Ectodermal cell (in vitro differentiated cells): ENCODE data around the gene BCCIP.

Experiments
- H3K27ac ChIP-seq: 2 replicates; pipeline ENCODE4 v1.7.0; 2013; ENCODE audit warnings: mild to moderate bottlenecking, low read depth, low read length; ENCODE audit not compliant: insufficient read depth, poor library complexity, severe bottlenecking
- H3K27me3 ChIP-seq: 2 replicates; pipeline ENCODE4 v1.7.0; 2013; ENCODE audit warnings: mild to moderate bottlenecking, low read length; ENCODE audit not compliant: insufficient read depth, control insufficient read depth, poor library complexity, severe bottlenecking
- H3K36me3 ChIP-seq: one replicate; pipeline ENCODE4 v1.7.0; 2013; ENCODE audit warnings: low read length; ENCODE audit not compliant: control insufficient read depth, insufficient read depth
- H3K4me1 ChIP-seq: one replicate; pipeline ENCODE4 v1.7.0; 2013; ENCODE audit warnings: low read length; ENCODE audit not compliant: control insufficient read depth, insufficient read depth
- H3K4me3 ChIP-seq: 2 replicates; pipeline ENCODE4 v1.7.0; 2013; ENCODE audit warnings: low read depth, low read length, control low read depth; ENCODE audit not compliant: insufficient read depth
- H3K9me3 ChIP-seq: 2 replicates; pipeline ENCODE4 v1.7.0; 2013; ENCODE audit warnings: mild to moderate bottlenecking, low read length, moderate library complexity; ENCODE audit not compliant: control insufficient read depth
- WGBS, 2 experiments: methylation state at CpG; one replicate each; pipeline ENCODE4 v1.1.7; 2013; ENCODE audit warnings: missing lambda C conversion rate in 2 of 2; 5-methylcytosine and 5-hydroxymethylcytosine counted together

BCCIP gene

DNA sequence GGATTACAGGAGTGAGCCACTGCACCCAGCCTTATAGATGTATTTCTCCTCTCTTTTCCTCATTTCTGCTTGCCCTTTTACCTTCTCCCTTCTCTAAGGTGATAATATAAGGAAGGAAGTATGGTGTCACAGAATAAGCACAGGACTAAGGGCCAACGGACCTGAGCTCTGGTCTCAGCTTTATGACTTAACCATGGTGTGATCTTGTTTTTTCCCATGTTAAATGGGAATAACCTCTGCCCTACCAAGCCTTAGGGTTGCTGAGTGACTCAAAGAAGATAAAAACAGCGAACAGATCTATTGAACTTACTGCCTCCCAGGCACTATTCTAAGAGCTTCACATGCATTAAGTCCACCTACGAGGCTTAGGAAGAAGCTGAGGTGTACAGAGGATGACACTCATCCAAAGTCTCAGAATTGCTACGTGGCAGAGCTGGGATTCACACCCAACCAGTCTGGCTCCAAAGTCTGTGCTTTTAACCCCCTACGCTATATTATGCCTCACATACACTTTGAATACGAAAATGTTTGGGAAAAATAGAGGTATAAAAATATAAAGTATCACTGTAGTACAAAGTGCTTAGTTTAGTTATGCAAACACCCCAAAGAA, 5.9 kb upstream of the BCCIP start:
- peaks cover 4% of the 10 kb centered on the region for H3K4me1 ChIP-seq
- 93 to 96% methylated on average over 4 to 5 of the region's 6 CpGs for WGBS, 2 experiments
- peaks cover 9% of the 10 kb centered on the region for H3K36me3 ChIP-seq
- H3K4me3 ChIP-seq: no peak overlapping the region
- H3K9me3 ChIP-seq: no peaks in the 10 kb centered on the region
- no peaks in the 10 kb centered on the region for H3K27me3 ChIP-seq
- no peak overlapping the region for H3K27ac ChIP-seq

GRCh38 chr10:125820701-125821100, 2.6 kb upstream of the BCCIP start:
- WGBS, 2 experiments: 81 to 83% methylated on average over 1 of the region's 1 CpG
- Histone ChIP-seq H3K4me3 (no peak overlapping the region), H3K27ac (no peak overlapping the region), H3K4me1 (peaks cover 11% of the 10 kb centered on the region), H3K9me3 (no peaks in the 10 kb centered on the region), H3K36me3 (peaks cover 1% of the 10 kb centered on the region), H3K27me3 (no peaks in the 10 kb centered on the region)

GRCh38 chr10:125823663-125824251, 411 bp downstream of the BCCIP start:
- Histone ChIP-seq H3K27me3 (no peaks in the 10 kb centered on the region), H3K9me3 (no peaks in the 10 kb centered on the region), H3K4me3 (peak overlapping the region; percentile 98), H3K36me3 (peaks cover 16% of the 10 kb centered on the region), H3K4me1 (peaks cover 11% of the 10 kb centered on the region), H3K27ac (peak overlapping the region; percentile 99)
- 0 to 1% methylated on average over 20 of the region's 20 CpGs for WGBS, 2 experiments

DNA sequence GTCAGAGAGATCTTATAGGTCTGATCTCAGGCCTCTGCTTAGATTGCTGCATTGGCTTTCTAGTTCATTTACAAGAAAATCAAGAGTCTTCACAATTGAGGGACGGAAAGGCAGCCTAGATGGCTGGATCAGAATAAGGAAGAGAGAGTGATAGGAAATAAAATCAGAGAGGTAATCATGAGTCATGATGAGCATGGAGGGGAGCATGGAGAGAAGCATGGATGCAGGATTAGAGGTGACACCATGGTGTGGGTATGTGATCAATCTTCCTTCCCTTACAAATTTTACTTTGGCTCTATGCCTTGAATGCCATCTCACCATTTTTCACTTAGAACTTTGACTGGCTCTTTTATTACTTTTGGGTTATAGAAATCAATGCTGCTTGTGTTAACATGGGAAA, 1.4 kb downstream of the BCCIP start:
- H3K27ac ChIP-seq: no peak overlapping the region
- H3K4me1 ChIP-seq: peaks cover 11% of the 10 kb centered on the region
- peak overlapping the region; percentile 98 for H3K4me3 ChIP-seq
- peaks cover 25% of the 10 kb centered on the region for H3K36me3 ChIP-seq
- 85 to 87% methylated on average over 1 of the region's 1 CpG for WGBS, 2 experiments
- H3K27me3 ChIP-seq: no peaks in the 10 kb centered on the region
- no peaks in the 10 kb centered on the region for H3K9me3 ChIP-seq

DNA sequence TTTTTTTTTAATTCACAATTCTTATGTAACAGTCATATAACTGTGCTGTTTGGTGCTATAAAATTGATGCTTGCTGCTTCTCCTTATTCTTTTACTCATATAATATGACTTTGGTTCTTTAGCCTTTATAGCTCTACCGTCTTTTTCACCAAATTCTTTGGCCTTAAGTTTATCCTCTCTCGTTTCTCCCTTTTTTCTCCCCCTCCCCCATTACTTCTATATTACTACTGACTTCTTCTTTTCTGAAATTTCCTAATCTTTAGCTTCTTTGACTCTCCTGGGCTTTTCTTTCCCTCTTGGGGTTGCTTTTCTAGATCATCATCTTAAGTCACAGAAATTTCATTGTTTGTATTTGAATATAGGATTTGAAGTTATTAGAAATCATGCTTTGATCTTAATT, 3.8 kb downstream of the BCCIP start:
- WGBS, 2 experiments: 91 to 97% methylated on average over 2 of the region's 2 CpGs
- Histone ChIP-seq H3K27me3 (no peaks in the 10 kb centered on the region), H3K4me1 (peaks cover 7% of the 10 kb centered on the region), H3K36me3 (peaks cover 36% of the 10 kb centered on the region), H3K27ac (no peak overlapping the region), H3K4me3 (no peak overlapping the region), H3K9me3 (no peaks in the 10 kb centered on the region)

- Histone ChIP-seq H3K4me3 (no peak overlapping the region), H3K9me3 (no peaks in the 10 kb centered on the region), H3K27me3 (no peaks in the 10 kb centered on the region), H3K36me3 (peaks cover 46% of the 10 kb centered on the region), H3K27ac (no peak overlapping the region), H3K4me1 (peaks cover 7% of the 10 kb centered on the region)
- whole genome bisulfite sequencing, 2 experiments: 94 to 96% methylated on average over 5 of the region's 5 CpGs
Observed at GRCh38 chr10:125828311-125828710, 5.0 kb downstream of the BCCIP start.

GRCh38 chr10:125836746-125837145, 13.4 kb downstream of the BCCIP start:
- Histone ChIP-seq H3K27ac (no peak overlapping the region), H3K4me3 (no peak overlapping the region), H3K27me3 (no peaks in the 10 kb centered on the region), H3K36me3 (peaks cover 65% of the 10 kb centered on the region), H3K9me3 (no peaks in the 10 kb centered on the region), H3K4me1 (no peaks in the 10 kb centered on the region)
- WGBS, 2 experiments: 94 to 99% methylated on average over 2 of the region's 2 CpGs

DNA sequence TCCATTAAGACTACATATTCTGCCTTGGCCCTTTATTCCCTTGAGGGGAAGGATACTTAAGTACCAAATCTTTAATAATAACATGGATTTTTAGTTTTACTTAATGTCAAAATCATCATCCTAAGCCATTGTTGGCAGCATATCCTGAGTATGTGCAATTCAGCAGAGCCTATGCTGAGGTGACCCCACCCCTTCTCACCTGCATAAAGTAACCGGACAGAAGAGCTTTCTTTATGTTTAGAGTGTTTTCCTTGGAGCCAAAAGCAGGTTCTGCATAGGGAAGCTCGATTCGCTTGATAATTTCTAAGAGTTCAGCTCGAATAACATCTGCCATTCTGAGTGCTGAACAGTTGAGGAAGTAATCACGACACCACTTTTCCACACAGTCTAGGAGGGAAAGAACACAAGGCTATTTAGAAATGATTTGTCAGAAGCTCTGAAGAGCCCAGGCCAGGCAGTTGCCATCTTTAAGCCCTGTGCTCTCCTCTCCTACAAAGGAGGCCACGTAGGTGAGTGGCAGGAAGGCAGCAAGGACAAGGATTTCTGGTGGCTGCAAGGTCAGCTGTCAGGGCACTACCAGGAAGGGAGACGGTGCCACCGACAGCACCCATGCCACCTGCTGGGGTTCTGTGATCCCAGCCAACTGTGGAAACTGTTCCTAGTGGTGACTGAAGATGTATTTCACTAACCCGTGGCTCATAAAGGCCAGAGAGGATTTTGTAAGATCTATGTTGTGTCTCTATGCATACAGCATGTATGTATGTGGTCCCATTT, 15.6 kb downstream of the BCCIP start:
- 92 to 94% methylated on average over 9 of the region's 9 CpGs for WGBS, 2 experiments
- H3K27me3 ChIP-seq: no peaks in the 10 kb centered on the region
- H3K4me1 ChIP-seq: no peaks in the 10 kb centered on the region
- no peaks in the 10 kb centered on the region for H3K9me3 ChIP-seq
- peaks cover 54% of the 10 kb centered on the region for H3K36me3 ChIP-seq
- no peak overlapping the region for H3K4me3 ChIP-seq
- no peak overlapping the region for H3K27ac ChIP-seq

DNA sequence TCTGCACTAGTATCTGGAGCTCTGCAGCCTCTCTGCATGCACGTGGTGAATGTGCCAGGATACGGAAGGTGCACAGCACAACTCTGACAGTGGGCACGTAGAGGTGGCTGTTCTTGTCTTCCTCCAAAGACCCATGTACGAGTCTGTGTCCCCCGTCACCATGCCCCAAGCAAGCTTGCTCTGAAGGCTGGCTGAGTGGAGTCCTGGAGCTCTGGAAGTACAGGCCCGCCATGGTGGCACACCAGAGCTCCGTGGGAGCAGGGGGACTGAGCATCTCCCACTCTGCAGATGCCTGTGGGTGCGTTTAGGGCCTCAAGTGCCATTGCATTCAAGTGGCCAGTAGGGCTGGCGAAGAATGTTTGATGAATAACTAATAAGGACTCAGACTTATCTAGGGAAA, 17.1 kb downstream of the BCCIP start:
- peaks cover 52% of the 10 kb centered on the region for H3K36me3 ChIP-seq
- H3K4me3 ChIP-seq: no peak overlapping the region
- H3K9me3 ChIP-seq: no peaks in the 10 kb centered on the region
- WGBS, 2 experiments: 95 to 96% methylated on average over 9 of the region's 9 CpGs
- no peaks in the 10 kb centered on the region for H3K27me3 ChIP-seq
- H3K4me1 ChIP-seq: no peaks in the 10 kb centered on the region
- H3K27ac ChIP-seq: no peak overlapping the region

- Histone ChIP-seq H3K36me3 (peaks cover 50% of the 10 kb centered on the region), H3K4me3 (no peak overlapping the region), H3K27ac (no peak overlapping the region), H3K27me3 (no peaks in the 10 kb centered on the region), H3K4me1 (no peaks in the 10 kb centered on the region), H3K9me3 (no peaks in the 10 kb centered on the region)
- WGBS, 2 experiments: 90 to 97% methylated on average over 3 of the region's 3 CpGs
Observed at GRCh38 chr10:125840955-125841354, 17.6 kb downstream of the BCCIP start.
